ENCODE data around the gene MTO1. TPM values are rescaled to one million over a fixed set of nuclear protein-coding genes. Genes with fewer than 3 reads are reported as not detected.
"Not testable (repeated sequence)": the region's sequence is repeated elsewhere in the genome, so short reads cannot be mapped to it uniquely, and the experiment has no call there.

MTO1 gene
- total RNA-seq, 1 donor from 2014 or later = 20.5 TPM

DNA sequence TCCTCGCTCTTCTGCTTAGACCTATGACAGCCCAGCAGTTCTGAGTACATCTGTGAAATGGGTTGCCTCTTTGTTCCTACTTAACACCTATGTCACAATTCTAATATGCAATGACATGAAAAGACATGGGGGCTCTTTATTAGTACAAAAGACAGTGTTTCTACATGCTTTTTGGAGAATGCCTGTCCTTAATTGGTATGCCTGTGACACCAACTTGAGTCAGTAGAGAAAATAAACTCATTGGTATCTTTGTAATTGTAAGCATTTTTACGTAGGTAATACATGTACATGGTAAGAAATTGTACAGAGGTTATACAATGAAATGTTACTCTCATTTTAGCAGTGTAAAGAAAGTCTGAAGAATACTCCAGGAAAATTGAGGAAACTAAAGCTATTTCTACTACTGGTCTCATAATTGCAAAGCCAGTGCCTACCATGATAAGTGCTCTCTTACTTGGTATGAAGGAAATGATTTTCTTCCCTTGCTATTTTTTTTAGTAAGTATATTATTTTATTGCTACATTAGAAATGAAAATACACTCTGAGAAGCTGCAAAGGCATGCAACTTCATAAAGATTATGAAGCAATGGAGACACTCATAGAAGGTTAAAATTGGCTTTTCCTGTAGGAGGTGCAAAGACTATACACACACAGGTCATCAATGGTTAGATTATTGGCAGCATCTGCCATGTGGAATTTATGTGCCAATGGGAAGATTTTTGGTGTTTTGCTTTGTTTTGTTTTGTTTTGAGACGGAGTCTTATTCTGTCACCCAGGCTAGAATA, 64.2 kb downstream of the MTO1 start:
- no peak for DNase-seq

DNA sequence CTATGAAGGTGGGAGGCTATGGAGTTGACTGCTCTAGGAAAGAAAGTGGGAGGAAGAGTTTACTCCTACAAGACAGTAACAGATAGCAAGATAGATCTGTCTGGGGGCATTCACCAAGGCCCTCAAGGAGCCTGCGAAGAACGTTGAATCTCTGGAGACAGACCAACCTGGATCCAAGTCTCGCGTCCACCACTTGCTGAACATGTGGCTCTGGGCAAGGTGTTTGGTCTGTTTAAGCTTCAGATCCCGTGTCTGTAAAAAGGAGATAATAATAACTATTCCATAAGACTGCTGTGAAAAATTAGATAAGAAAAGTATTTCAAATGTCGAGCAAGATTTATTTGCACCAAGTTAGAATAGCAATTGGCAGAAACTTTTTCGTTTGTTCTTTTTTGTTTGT, 67.4 kb downstream of the MTO1 start:
- DNase-seq = no peak

DNA sequence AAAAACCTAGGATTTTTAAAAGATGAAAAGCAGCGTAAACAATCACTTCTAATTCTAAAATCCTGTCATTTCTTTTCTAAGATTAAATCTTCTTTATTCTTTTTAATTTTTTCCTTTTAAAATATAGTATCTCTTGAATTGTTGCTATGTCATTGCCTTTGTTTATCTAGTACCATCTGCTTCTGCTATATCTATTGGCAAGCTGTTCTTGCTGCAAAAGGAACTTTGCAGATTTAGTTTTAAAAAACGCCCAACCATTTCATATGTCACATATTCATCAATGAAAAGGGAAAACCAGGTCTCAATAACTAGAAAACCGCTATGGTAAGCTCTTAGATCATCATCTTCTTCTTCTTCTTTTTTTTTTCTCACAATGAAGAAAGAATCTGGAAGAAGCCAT, 70.8 kb downstream of the MTO1 start:
- DNase-seq = no peak

DNA sequence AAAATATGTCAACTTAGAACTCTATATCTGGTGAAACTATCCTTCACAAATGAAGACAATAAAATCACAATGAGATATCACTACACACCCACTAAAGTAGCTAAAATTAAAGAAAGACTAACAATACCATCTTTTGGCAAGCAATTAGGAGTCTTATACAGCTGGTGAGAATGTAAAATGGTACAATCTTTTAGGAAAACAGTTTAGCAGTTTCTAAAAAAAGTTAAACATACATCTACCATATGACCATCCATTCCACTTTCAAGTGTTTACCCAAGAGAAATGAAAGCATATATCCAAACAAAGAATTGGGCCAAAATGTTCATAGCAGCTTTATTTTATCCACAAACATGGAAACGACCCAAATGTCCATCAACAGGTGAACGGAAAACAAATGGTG, 73.1 kb downstream of the MTO1 start:
- DNase-seq = no peak

DNA sequence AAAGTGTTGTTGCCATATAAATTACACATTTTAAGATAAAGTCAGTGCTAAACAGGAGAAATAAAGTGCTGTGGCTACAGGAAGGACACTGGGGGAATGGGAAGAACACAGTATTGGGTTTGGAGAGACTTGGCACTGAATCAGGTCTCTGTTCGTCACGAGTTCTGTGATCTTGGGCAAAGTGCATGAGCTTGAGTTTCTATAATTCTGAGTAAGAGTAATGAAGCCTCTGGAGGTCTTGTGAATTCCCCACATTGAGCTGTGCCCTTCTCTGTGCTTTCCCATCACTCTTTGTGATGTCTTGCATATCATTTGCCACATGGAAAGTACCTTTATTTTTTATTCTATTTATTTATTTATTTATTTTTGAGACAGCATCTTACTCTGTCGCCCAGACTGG, 76.1 kb downstream of the MTO1 start:
- no peak for DNase-seq

DNA sequence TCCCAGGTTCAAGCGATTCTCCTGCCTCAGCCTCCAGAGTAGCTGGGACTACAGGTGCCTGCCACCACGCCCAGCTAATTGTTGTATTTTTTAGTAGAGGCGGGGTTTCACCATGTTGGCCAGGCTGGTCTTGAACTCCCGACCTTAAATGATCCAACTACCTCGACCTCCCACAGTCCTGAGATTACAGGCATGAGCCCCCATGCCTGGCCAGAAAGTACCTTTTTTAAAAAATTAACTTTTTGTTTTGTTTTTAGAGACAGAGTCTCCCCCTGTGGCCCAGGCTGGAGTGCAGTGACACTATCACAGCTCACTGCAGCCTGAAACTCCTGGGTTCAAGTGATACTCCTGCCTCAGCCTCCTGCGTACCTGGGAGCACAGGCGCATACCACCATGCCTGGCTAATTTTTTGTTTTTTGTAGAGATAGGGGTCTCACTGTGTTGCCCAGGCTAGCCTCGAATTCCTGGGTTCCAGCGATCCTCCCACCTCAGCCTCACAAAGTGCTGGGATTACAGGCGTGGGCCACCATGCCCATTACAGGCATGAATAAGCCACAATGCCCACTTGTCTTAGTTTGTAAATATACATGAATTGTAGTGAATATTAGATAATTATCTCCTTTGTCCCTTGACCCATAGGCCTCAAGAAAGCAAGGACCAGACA, 76.7 kb downstream of the MTO1 start:
- no peak for DNase-seq

DNA sequence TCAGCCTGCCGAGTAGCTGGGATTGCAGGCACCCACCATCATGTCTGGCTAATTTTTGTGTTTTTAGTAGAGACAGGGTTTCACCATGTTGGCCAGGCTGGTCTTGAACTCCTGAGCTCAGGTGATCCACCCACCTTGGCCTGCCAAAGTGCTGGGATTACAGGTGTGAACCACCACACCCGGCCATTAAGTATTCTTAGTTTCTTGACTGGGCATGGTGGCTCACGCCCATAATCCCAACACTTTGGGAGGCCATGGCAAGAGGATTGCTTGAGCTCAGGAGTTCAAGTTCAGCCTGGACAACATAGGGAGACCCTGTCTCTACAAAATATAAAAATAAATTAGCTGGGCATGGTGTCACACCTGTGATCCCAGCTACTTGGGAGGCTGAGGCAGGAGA, 80.9 kb downstream of the MTO1 start:
- not testable (repeated sequence) for DNase-seq

DNA sequence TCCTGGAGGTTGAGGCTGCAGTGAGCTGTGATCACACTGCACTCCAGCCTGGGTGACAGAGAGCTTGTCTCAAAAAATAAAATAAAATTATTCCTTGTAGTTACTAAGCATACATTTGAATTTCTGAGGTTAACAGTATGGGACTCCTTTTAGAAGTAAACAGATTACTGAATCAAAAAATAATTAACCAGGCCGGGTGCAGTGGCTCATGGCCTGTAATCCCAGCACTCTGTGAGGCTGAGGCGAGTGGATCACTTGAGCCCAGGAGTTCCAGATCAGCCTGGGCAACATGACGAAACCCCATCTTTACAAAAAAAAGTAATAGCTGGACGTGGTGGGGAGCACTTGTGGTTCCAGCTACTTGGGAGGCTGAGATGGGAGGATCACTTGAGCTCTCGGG, 81.4 kb downstream of the MTO1 start:
- DNase-seq = no peak

DNA sequence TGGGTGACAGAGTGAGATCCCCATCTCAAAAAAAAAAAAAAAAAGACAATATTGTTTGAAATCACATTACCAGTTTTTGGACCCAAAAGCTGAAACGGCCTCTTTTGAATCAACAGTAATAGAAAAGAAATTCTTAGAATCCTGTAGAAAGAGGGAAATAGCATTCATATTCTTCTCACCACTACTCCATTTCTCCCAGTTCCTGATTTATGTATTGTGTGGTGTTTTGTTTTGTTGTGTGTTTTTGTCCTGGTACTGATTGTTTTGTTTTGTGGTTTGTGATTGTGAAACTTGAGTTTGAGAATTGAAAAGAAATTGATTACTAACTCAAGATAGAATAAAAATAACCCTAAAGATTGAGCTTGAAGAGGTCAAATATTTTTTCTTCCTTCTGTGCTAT, 85.5 kb downstream of the MTO1 start:
- DNase-seq = no peak

DNA sequence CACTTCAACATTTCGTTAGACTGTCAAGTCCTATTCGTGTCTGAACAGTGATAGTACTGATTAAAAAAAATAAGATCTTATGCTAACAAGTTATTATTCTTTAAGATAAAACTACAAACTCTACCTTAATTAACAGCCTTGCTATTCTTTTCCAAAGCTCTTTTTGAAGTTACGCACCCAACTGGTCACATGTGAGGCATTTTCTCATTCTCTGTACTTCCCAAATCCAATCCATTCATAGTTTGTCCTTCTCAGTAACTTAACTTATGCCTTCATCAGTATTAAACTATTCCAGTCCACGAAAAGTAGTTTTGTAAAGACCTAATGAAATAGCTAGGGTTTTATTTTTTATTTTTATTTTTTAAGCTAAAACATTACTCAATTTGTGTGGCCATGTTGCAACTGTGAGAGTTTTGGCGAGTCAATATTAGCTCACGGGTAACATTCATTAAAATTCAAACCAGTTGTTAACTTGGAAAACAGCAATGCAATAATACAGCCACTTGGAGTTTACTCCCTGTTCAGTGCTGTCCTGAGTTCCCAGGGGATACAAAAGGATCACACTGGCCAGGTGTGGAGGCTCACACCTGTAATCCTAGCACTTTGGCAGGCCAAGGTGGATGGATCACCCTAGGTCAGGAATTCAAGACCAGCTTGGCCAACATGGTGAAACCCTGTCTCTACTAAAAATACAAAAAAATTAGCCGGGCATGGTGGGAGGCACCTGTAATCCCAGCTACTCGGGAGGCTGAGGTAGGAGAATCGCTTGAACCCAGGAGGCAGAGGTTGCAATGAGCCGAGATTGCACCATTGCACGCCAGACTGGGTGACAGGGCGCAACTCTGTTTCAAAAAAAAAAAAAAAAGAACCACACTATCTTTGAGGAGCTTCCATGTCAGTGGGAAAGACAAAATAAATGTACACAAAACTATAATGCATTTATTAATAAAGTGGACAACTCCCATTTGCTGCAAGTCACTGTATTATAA, 87.2 kb downstream of the MTO1 start:
- DNase-seq = no peak

DNA sequence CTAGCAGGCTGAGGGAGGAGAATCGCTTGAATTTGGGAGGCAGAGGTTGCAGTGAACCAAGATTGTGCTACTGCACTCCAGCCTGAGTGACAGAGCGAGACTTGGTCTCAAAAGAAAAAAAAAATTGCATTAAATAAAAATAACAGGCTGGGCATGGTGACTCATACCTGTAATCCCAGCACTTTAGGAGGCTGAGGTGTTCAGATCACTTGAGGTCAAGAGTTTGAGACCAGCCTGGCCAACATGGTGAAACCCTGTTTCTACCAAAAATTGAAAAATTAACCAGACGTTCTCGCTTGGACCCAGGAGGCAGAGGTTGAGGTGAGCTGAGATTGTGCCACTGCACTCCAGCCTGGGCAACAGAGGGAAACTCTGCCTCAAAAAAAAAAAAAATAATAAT, 89.6 kb downstream of the MTO1 start:
- not testable (repeated sequence) for DNase-seq

DNA sequence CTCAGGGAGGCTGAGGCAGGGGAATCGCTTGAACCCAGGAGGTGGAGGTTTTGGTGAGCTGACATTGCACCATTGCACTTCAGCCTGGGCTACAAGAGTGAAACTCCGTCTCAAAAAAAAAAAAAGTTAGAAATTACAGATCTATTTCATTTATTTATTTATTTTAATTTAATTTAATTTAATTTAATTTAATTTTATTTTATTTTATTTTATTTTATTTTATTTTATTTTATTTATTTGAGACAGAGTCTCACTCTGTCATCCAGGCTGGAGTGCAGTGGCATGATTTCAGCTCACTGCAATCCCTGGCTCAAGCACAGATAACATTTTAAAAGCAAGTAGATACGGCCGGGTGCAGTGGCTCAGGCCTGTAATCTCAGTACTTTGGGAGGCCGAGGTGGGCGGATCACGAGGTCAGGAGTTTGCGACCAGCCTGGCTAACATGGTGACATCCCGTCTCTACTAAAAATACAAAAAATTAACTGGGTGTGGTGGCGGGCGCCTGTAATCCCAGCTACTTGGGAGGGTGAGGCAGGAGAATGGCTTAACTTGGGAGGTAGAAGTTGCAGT, 93.9 kb downstream of the MTO1 start:
- DNase-seq = not testable (repeated sequence)

DNA sequence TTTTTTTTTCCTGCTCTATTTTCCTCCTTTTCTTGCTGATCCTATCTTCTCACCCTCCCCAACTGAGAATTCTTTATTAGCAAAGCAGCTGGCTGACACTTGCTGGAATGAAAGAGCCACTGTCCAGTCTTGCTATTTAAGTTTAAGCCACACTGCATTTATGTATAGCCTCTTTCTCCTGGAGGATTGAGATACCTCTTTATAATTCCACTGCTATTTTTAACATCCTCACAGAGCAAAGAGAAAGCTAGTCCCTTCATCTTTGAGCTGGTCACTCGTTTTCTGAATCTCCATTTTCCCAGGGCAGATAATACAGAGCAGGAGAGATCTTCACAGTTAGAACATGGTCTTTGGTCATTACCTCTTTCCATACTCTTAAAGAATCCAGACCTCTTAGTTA, 95.3 kb downstream of the MTO1 start:
- DNase-seq = peak; percentile 42

Small RNAs within 50 kb of the gene (small RNA-seq; reads per million reads assigned to genes)
- gene AL603910.2 (ENCODE audit: low replicate concordance) (not detected), gene RN7SL827P (ENCODE audit: low replicate concordance) (not detected), gene RNU6-975P (ENCODE audit: low replicate concordance) (not detected)

Other genes with a start within 250 kb of the MTO1 start
- gene KHDC1L, start 236.2 kb upstream of the MTO1 start, total RNA-seq = not detected
- 3.2 TPM for gene KHDC1, start 198.5 kb upstream of the MTO1 start, total RNA-seq
- gene DPPA5, start 107.5 kb upstream of the MTO1 start, total RNA-seq = not detected
- gene KHDC3L, start 99.1 kb upstream of the MTO1 start, total RNA-seq = not detected
- gene OOEP, start 91.8 kb upstream of the MTO1 start, total RNA-seq = not detected
- 1.1 TPM for gene DDX43, start 66.9 kb upstream of the MTO1 start, total RNA-seq
- gene CGAS, start 9.4 kb upstream of the MTO1 start, total RNA-seq = 8.4 TPM
- 17,231 TPM for gene EEF1A1, start 59.3 kb downstream of the MTO1 start, total RNA-seq
- gene SLC17A5, start 192.3 kb downstream of the MTO1 start, total RNA-seq = 18.2 TPM
- 29.6 TPM for gene CD109, start 234.5 kb downstream of the MTO1 start, total RNA-seq

All from tongue (tissue), 3 donors.